Endothelial cell of umbilical vein (primary cell): ENCODE results near the gene SLC4A2. TPM values are rescaled to one million over a fixed set of nuclear protein-coding genes. Genes with fewer than 3 reads are reported as not detected.

Experiments
- BruUV-seq: library from RNA; stranded (reverse); fragments of 400-500 nt; replicated peaks from 2 replicates; lab custom pipeline; 2021; lab: Mats Ljungman, UMichigan
- CTCF ChIA-PET: fragments of 300-600, 350-600 bp; sonication (Branson Sonifier 250); formaldehyde crosslinking; loops from one replicate; lab custom pipeline; 2021; ENCODE audit warnings: antibody characterized with exemption, inconsistent platforms; lab: Charles Lee
- POLR2A ChIA-PET: fragments of 300-600, 350-600 bp; sonication (Branson Sonifier 250); formaldehyde crosslinking; loops from one replicate; lab custom pipeline; 2021; ENCODE audit warnings: antibody characterized with exemption, inconsistent platforms; lab: Charles Lee
- DNase-seq: peaks from one replicate; pipeline ENCODE4 v3.0.0-alpha.2; 2011; ENCODE audit warnings: low read depth, low spot score
- FAIRE-seq: peaks from 2 replicates; lab custom pipeline; 2011; peaks lifted over from hg19 to GRCh38; lab: Jason Lieb, UNC
- H2AFZ ChIP-seq: 2 replicates; pipeline ENCODE4 v1.6.0; 2012; ENCODE audit warnings: low read depth, low read length, control low read depth, inconsistent platforms
- H3K27ac ChIP-seq: 2 replicates; pipeline ENCODE4 v1.5.1; 2011; ENCODE audit warnings: low read depth, mild to moderate bottlenecking, control low read depth, low read length, moderate library complexity; ENCODE audit not compliant: insufficient read depth
- H3K27me3 ChIP-seq, 2 experiments: 2 replicates each; pipeline versions ENCODE4 v1.6.0 to v1.6.1; 2011; ENCODE audit warnings: low read length in 2 of 2, mixed read lengths in 1 of 2; ENCODE audit not compliant: control insufficient read depth in 2 of 2, insufficient read depth in 2 of 2
- H3K36me3 ChIP-seq, 2 experiments: 2 replicates in 1 of 2; 3 replicates in 1 of 2; pipeline ENCODE4 v1.5.1; 2011; ENCODE audit warnings: low read length in 2 of 2, mild to moderate bottlenecking in 1 of 2, moderate library complexity in 1 of 2; ENCODE audit not compliant: control insufficient read depth in 2 of 2, insufficient read depth in 2 of 2; ENCODE audit errors: extremely low read depth in 1 of 2
- H3K4me1 ChIP-seq: 3 replicates; pipeline ENCODE4 v1.5.1; 2011; ENCODE audit warnings: mild to moderate bottlenecking, low read length; ENCODE audit not compliant: control insufficient read depth, insufficient read depth; ENCODE audit errors: extremely low read depth
- H3K4me2 ChIP-seq: 2 replicates; pipeline ENCODE4 v1.6.1; 2011; ENCODE audit warnings: low read length, control low read depth, mixed read lengths; ENCODE audit not compliant: insufficient read depth
- H3K4me3 ChIP-seq, 3 experiments: fragments of 200-600 bp in 1 of 3; sonication (generic), shearing (Covaris generic) in 1 of 3; replicated peaks in 1 of 3; 2 replicates each; pipeline ENCODE4 v1.5.1; 2011 to 2016; ENCODE audit warnings: control low read depth in 3 of 3, low read length in 3 of 3, mild to moderate bottlenecking in 2 of 3, inconsistent platforms in 1 of 3, low read depth in 1 of 3, moderate library complexity in 1 of 3; ENCODE audit not compliant: insufficient read depth in 1 of 3
- H3K79me2 ChIP-seq: 2 replicates; pipeline ENCODE4 v1.6.0; 2012; ENCODE audit warnings: low read length, inconsistent platforms; ENCODE audit not compliant: control insufficient read depth, insufficient read depth
- H3K9ac ChIP-seq: replicated peaks from 2 replicates; pipeline ENCODE3; 2011; ENCODE audit warnings: low read length, control low read depth; ENCODE audit not compliant: insufficient read depth; ENCODE audit errors: extremely low read depth
- H3K9me1 ChIP-seq: replicated peaks from 3 replicates; pipeline ENCODE4 v1.6.0; 2011; ENCODE audit warnings: mild to moderate bottlenecking, low read length; ENCODE audit not compliant: control insufficient read depth, insufficient read depth; ENCODE audit errors: extremely low read depth
- H3K9me3 ChIP-seq: replicated peaks from 2 replicates; pipeline ENCODE4 v1.5.1; 2012; ENCODE audit warnings: low read length, inconsistent platforms; ENCODE audit not compliant: control insufficient read depth, insufficient read depth
- H4K20me1 ChIP-seq: replicated peaks from 2 replicates; pipeline ENCODE3; 2011; ENCODE audit warnings: mild to moderate bottlenecking, low read length; ENCODE audit not compliant: control insufficient read depth, insufficient read depth; ENCODE audit errors: extremely low read depth
- CTCF ChIP-seq, 2 donors: IDR thresholded peaks; 1 replicate in 1 of 2; 2 replicates in 1 of 2; pipeline ENCODE4 v1.5.1; 2011; ENCODE audit warnings: low read length in 2 of 2, mild to moderate bottlenecking in 2 of 2, moderate library complexity in 2 of 2, control low read depth in 1 of 2, inconsistent platforms in 1 of 2, low read depth in 1 of 2; ENCODE audit not compliant: insufficient read depth in 1 of 2; ENCODE audit errors: extremely low read depth in 1 of 2
- FOS ChIP-seq: IDR thresholded peaks from 2 replicates; pipeline ENCODE4 v1.6.1; 2011; ENCODE audit warnings: mild to moderate bottlenecking, low read length, moderate library complexity, borderline replicate concordance; ENCODE audit not compliant: insufficient read depth
- GATA2 ChIP-seq: IDR thresholded peaks from 2 replicates; pipeline ENCODE4 v1.7.0; 2011; ENCODE audit warnings: low read depth, mild to moderate bottlenecking, moderate library complexity, mixed read lengths, low read length; ENCODE audit not compliant: insufficient read length, insufficient read depth
- JUN ChIP-seq: IDR thresholded peaks from 2 replicates; pipeline ENCODE4 v1.6.1; 2011; ENCODE audit warnings: borderline replicate concordance, low read depth; ENCODE audit not compliant: insufficient read length, insufficient read depth
- MAX ChIP-seq: IDR thresholded peaks from 2 replicates; pipeline ENCODE4 v1.6.1; 2011; ENCODE audit not compliant: insufficient read depth, insufficient read length
- POLR2AphosphoS5 ChIP-seq: IDR thresholded peaks from 2 replicates; pipeline ENCODE4 v1.6.1; 2012; ENCODE audit warnings: low read depth, mild to moderate bottlenecking, control low read depth, low read length, moderate library complexity; ENCODE audit not compliant: insufficient read depth
- dilution Hi-C: fragments of 300-500 bp; cut with MboI; formaldehyde crosslinking; loops from one replicate; pipeline ENCODE4 v1.15.0; 2019; ENCODE audit warnings: low sequenced_read_pairs; ENCODE audit not compliant: extremely low pct_ligation_motif_present
- intact Hi-C: fragments of 100-400 bp; cut with micrococcal nuclease; formaldehyde crosslinking; loops from one replicate; pipeline ENCODE4 v1.10.0; 2022
- polyA plus RNA-seq, 4 experiments: library from polyadenylated mRNA; depleted of rRNA in 3 of 4; stranded (reverse) in 3 of 4; unstranded in 1 of 4; fragments of >200 nt; gene quantifications; 2 replicates each; pipeline versions ENCODE4 v1.2.1 to v1.2.3, GENCODE V29; 2011 to 2012; ENCODE audit warnings: missing spikeins in 1 of 4
- total RNA-seq: library from RNA; stranded (reverse); gene quantifications from 2 replicates; pipeline ENCODE4 v1.2.3, GENCODE V29; 2021

SLC4A2 gene
- total and polyA plus RNA-seq, 2 donors (not counting 3 experiments of a cell fraction or from before 2014, with no cell fraction given), result 108 to 172 TPM

GRCh38 chr7:151110941-151111645, 51.7 kb downstream of the SLC4A2 start:
- Histone ChIP-seq H3K9me1 (no peaks in the 10 kb centered on the region), H3K4me1 (peaks cover 19% of the 10 kb centered on the region), H4K20me1 (no peaks in the 10 kb centered on the region), H3K9me3 (no peaks in the 10 kb centered on the region), H3K27ac (no peak overlapping the region), H3K36me3 (peaks cover 0 to 2% of the 10 kb centered on the region in 2 experiments), H3K9ac (no peak overlapping the region), H3K4me3 (no peak overlapping the region), H3K4me2 (no peak overlapping the region), H2AFZ (no peak overlapping the region), H3K79me2 (peaks cover 74% of the 10 kb centered on the region), H3K27me3 (no peaks in the 10 kb centered on the region)
- intact Hi-C loops, result loop anchor here (1.0 to 2.0 kb wide), 8 partner anchors 22 to 212 kb away; partner anchors contain the start of genes ABCB8 and FASTK
- ChIA-PET POLR2A (interaction anchor here (0.8 kb wide), 1 partner anchor 22 kb away, joined by 3 read pairs; no protein-coding TSS in a partner anchor), CTCF (interaction anchor here (0.5 to 4.5 kb wide), 17 partner anchors 9 to 148 kb away, joined by 3 to 26 read pairs (median 7); partner anchors contain the start of genes ABCB8, AGAP3 and FASTK)
- BruUV-seq, result no TSS peak
- TF ChIP-seq MAX, result no peak
- TF ChIP-seq FOS, result no peak
- no peak for TF ChIP-seq JUN
- no peak for TF ChIP-seq GATA2
- peak; percentile 38 for TF ChIP-seq POLR2AphosphoS5
- peak; percentile 85 to 91 for TF ChIP-seq CTCF (IDR thresholded peaks at IDR 0.05; ENCODE audit: extremely low read depth in 1 of 2, insufficient read depth in 1 of 2, low read depth in 1 of 2, low read length in 2 of 2)
- DNase-seq (peak; percentile 65), FAIRE-seq (peak; percentile 90)
- dilution Hi-C loops, result no loop called here
